CD4-positive, alpha-beta T cell treated with Interleukin-17A for 1 hour (primary cell): Measurements from ENCODE around the gene UBR1.
"Not testable (repeated sequence)": the region's sequence is repeated elsewhere in the genome, so short reads cannot be mapped to it uniquely, and the experiment has no call there.

Experiments used
- DNase-seq: peaks from one replicate; pipeline ENCODE4 v3.0.0-alpha.2; 2020

UBR1 gene

DNA sequence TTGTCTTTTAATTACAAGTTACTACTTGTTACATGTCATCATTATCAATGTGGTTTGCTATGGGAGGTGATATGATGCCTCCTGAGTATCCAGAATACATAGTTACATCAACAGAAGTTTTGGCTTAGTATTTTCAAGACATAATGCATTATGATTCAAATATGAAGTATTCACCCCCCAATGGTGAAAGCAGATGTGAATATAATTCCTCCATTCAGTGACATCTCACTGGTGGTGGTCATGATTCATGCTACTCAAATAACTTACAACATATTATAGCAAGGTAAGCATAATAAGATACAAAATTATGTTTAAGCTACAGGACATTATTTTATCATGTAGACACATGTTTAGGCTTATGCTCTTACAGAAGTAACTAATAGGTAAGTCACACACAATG lies 150.3 kb downstream of the UBR1 start:
- DNase-seq: no peak

DNA sequence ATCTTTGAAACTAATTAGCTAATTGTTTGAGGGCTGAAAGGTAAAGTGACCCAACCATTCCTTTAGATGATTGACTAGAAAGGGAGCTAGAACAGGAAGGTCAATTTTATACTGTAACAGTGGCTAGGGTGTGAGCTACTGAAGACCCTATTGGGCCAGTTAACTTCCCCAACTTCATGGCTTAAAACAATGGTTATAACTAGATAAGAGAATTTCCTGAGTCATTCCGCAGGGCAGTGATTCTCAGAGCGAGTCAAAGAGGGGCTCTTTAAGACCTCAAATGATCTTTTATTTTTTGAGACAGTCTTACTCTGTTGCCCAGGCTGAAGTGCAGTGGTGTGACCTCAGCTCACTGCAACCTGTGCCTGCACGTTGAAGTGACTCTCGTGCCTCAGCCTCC lies 151.5 kb downstream of the UBR1 start:
- DNase-seq: no peak

DNA sequence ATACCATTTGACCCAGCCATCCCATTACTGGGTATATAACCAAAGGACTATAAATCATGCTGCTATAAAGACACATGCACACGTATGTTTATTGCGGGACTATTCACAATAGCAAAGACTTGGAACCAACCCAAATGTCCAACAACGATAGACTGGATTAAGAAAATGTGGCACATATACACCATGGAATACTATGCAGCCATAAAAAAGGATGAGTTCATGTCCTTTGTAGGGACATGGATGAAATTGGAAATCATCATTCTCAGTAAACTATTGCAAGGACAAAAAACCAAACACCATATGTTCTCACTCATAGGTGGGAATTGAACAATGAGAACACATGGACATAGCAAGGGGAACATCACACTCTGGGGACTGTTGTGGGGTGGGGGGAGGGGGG lies 156.9 kb downstream of the UBR1 start:
- not testable (repeated sequence) for DNase-seq

- DNase-seq: no peak
Measured at GRCh38 chr15:42940527-42940926, 165.3 kb downstream of the UBR1 start.

GRCh38 chr15:42939841-42940240 lies 166.0 kb downstream of the UBR1 start:
- no peak for DNase-seq

DNA sequence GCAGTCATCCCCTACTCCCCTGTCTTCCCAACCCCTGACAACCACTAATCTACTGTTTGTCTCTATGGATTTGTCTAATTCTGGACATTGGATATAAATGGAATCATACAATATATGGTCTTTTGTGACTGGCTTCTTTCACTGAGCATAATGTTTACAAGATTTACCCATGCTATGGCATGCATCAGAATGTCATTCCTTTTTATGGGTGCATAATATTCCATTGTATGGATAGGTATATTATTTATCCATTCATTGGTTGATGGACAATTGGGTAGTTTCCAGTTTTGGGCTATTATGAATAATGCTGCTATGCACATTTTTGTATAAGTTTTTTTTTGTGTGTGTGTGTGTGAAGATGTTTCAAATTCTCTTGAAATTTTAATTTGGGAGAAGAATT lies 168.7 kb downstream of the UBR1 start:
- no peak for DNase-seq

DNA sequence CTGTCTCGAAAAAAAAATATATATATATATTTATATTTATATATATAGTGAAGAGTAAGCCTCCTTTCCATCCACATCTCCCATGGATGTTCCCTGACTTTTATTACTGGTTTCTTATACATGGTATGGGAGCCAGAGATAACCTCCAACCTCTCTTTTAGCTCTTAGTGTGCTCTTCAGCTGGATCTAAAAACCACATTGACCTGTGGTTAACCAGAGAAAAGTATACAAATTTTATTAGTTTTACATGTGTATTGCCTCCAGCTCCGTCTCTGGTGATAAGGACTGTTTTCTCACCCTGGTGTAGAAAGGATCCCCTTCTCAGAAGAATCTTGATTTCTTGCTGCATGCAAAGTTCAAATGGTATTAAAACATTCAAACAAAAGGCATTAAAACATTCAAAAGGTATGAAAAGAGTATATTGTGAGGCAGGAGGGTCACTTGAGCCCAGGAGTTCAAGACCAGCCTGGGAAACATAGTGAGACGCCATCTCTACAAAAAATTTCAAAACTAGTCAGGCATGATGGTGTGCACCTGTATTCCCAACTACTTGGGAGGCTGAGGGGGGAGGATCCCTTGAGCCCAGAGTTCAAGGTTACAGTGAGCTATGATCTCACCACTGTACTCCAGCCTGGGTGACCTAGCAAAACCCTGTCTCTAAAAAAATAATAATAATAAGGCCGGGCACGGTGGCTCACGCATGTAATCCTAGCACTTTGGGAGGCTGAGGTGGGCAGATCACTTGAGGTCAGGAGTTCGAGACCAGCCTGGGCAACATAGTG lies 171.8 kb downstream of the UBR1 start:
- no peak for DNase-seq

GRCh38 chr15:42932833-42933515 lies 172.9 kb downstream of the UBR1 start:
- DNase-seq: no peak

- DNase-seq: no peak
Measured at GRCh38 chr15:42931702-42932486, 173.9 kb downstream of the UBR1 start.

DNA sequence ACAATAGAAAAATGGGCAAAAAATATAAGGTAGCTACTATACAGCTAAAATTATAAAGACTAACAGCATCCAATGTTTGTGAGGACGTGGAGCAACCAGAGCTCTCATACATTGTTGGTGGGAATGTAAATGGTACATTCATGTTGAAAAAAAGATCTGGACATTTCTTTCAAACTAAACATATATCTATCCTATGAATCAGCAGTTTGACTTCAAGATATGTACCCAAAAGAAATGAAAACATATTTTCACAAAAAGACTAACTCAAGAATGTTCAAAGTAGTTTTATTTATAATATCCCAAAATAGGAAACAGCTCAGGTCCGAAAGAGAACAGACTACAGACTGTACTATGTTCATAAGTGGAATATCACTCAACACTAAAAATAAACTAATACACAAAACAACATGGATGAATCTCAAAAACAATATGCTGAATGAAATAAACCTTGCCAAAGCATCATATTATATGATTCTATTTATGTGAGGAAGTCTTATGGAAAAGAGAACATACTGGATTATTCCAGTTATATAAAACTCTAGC lies 176.5 kb downstream of the UBR1 start:
- DNase-seq: no peak

DNA sequence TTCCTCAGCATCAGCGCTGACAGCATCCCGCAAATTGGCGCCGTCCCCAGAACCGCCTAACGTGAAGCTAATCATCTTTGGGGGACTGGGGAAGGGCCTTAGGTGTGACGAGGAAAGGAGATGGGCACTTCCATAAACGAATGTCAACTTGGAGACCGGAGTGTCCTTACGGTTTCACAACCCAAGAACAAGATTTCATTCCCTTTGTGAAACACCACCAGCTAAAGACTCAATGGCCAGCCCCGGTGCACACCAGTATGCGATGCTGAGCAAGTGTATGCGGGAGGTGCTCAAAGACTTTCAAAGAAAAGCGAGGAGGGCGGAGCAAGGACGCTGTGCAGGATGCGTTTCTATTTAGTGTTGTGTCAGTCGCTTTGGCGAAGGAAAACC lies 184.5 kb downstream of the UBR1 start:
- peak; percentile 53 for DNase-seq

GRCh38 chr15:42920519-42921341 lies 185.1 kb downstream of the UBR1 start, which contains the start of gene TTBK2:
Gene TTBK2 (minus strand): TSS chr15:42920778. CDS start chr15:42878617, 42,161 bp downstream.
- peak; percentile 99 for DNase-seq

GRCh38 chr15:42919799-42920518 lies 185.9 kb downstream of the UBR1 start:
- DNase-seq: peak; percentile 48

- no peak for DNase-seq
Measured at GRCh38 chr15:42919308-42919707, 186.5 kb downstream of the UBR1 start.

DNA sequence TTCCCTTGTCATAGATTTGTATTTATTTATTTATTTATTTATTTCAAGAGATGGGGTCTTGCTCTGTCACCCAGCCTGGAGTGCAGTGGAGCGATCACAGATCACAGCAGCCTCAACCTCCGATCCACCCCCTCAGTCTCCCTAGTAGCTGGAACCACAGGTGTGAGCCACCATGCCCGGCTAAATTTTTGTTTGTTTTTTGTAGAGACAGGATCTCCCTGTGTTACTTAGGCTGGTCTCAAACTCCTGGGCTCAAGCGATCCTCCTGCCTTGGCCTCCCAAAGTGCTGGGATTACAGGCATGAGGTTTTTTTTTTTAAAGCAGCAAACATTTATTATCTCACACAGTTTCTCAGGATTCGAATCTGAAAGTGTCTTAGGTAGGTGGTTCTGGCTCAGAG lies 187.8 kb downstream of the UBR1 start:
- DNase-seq: no peak

DNA sequence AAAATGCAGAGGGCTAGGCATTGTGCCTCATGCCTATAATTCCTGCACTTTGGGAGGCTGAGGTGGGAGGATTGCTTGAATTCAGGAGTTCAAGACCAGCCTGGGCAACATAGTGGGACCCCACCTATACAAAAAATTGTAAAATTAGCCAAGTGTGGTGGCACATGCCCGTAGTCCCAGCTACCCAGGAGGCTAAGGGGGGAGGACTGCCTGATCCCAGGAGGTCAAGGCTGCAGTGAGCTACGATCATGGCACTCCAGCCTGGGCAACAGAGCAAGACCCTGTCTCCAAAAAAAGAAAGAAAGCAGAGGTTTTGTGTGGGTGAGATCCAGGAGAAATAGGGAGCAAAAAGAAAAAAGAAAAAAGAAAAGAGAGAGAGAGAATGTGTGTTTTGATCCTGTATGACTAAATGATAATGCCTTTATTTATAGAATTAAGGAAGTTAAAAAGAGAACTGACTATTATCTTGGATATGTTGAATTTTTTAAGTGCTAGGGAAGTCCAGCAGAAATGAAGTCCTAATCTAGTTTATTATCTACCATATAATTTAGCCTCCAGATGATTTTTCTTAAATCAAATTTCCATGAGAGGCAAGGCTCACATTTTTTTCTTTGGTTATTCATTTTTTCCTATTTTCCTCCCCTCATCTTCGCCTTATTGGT lies 190.1 kb downstream of the UBR1 start:
- no peak for DNase-seq

DNA sequence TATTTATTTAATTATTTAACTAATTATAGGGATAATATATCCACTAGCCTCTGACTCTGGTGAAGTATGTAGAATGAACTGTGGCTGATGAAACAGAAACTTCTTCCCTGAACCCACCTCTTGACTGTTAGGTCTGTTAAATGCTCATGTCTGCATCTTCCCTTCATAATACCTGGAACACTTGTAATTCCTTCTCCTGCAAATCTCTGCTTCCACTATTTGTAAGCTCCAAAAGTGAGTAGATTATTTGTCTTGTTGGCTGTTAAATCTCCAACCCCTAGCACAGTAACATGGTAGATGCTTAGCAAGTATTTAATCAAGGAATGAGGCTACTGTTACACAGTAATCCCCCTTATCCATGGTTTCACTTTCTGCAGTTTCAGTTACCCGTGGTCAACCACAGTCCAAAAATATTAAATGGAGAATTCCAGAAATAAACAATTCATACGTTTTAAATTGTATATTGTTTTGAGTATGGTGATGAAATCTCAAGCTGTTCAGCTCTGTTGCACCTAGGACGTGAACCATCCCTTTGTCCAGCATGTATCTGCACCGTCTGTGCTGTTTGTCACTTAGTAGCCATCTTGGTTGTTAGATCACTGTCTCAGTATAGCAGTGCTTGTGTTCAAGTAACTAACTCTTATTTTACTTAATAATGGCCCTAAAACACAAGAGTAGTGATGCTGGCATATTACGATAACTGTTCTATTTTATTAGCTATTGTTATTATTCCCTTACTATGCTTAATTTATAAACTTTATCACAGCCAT lies 190.9 kb downstream of the UBR1 start:
- no peak for DNase-seq

DNA sequence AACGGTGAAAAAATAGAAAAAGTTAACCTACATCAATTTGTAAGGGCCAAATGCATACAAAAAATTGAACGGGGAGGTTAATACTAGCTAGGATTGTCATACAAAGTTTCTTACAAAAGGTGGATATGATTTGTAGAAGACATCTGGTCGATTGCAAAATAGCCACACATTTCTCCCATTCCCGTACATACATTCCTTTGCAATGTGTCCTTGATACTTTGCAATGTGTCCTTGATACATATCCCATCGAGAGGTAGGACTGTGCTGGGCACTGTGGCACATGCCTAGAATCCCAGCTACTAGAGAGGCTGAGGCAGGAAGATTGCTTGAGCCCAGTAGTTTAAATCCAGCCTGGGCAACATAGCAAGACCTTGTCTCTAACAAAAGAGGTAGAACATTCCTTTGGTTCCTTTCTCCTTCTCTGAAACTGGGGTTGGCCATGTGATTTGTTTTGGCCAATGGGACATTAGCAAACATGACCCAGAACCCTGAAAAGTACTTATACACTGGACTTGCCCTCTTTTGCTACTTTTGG lies 194.7 kb downstream of the UBR1 start:
- no peak for DNase-seq

- DNase-seq: no peak
Measured at GRCh38 chr15:42908538-42908937, 197.3 kb downstream of the UBR1 start.
